IMR-90 (cell line): ENCODE measurements around the gene SUSD1.
"Not testable (repeated sequence)": the region's sequence is repeated elsewhere in the genome, so short reads cannot be mapped to it uniquely, and the experiment has no call there.

ENCODE experiments used
- BHLHE40 ChIP-seq: fragments of 150-350 bp; IDR thresholded peaks from 2 replicates; pipeline ENCODE4 v1.6.1; 2016; ENCODE audit warnings: mild to moderate bottlenecking, low read depth, low read length
- RFX5 ChIP-seq: IDR thresholded peaks from 2 replicates; pipeline ENCODE4 v1.8.0; 2012; ENCODE audit warnings: low read depth, mild to moderate bottlenecking, low read length, moderate library complexity
- USF2 ChIP-seq: fragments of 150-350 bp; IDR thresholded peaks from 2 replicates; pipeline ENCODE4 v1.6.1; 2017; ENCODE audit warnings: mild to moderate bottlenecking, antibody characterized with exemption, low read length, low read depth
- TF ChIP-seq, protein P1 (sequence below): conservative IDR thresholded peaks from 2 replicates; pipeline ENCODE4 v1.5.1; 2012; ENCODE audit warnings: mild to moderate bottlenecking, low read depth, low read length, improper control_type of control experiment

DNA sequence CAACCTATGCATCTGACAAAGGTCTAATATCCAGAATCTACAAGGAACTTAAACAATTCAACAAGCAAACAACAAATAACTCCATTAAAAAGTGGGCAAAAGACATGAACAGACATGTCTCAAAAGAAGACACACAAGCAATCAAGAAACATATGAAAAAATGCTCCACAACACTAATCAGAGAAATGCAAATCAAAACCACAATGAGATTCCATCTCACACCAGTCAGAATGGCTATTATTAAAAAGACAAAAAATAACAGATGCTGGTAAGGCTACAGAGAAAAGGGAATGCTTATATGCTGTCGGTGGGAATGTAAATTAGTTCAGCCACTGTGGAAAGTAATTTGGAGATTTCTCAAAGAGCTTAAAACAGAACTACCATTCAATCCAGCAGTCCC, 41.3 kb downstream of the SUSD1 start:
- TF ChIP-seq USF2, RFX5, BHLHE40: not testable (repeated sequence)
- TF ChIP-seq, protein P1, sequence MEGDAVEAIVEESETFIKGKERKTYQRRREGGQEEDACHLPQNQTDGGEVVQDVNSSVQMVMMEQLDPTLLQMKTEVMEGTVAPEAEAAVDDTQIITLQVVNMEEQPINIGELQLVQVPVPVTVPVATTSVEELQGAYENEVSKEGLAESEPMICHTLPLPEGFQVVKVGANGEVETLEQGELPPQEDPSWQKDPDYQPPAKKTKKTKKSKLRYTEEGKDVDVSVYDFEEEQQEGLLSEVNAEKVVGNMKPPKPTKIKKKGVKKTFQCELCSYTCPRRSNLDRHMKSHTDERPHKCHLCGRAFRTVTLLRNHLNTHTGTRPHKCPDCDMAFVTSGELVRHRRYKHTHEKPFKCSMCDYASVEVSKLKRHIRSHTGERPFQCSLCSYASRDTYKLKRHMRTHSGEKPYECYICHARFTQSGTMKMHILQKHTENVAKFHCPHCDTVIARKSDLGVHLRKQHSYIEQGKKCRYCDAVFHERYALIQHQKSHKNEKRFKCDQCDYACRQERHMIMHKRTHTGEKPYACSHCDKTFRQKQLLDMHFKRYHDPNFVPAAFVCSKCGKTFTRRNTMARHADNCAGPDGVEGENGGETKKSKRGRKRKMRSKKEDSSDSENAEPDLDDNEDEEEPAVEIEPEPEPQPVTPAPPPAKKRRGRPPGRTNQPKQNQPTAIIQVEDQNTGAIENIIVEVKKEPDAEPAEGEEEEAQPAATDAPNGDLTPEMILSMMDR = not testable (repeated sequence)
